ENCODE measurements around the gene NAALADL2. TPM values are rescaled to one million over a fixed set of nuclear protein-coding genes. Genes with fewer than 3 reads are reported as not detected.

Gene NAALADL2
- total RNA-seq, 1 donor, result 23.5 TPM

GRCh38 chr3:175238801-175239200, 379.7 kb downstream of the NAALADL2 start:
- Histone ChIP-seq H3K4me3 (ENCODE audit: insufficient read depth, low read length) (no peak overlapping the region), H3K27ac (ENCODE audit: low read depth, low read length) (no peak overlapping the region), H3K4me2 (ENCODE audit: insufficient read depth, low read length) (no peak overlapping the region), H3K27me3 (ENCODE audit: insufficient read depth, low read length) (no peaks in the 10 kb centered on the region), H3K9me3 (ENCODE audit: low read depth, low read length) (no peaks in the 10 kb centered on the region), H3K4me1 (ENCODE audit: insufficient read depth, low read length) (no peaks in the 10 kb centered on the region), H4K20me1 (ENCODE audit: insufficient read depth, low read length) (no peaks in the 10 kb centered on the region), H3K36me3 (ENCODE audit: insufficient read depth, low read length) (no peaks in the 10 kb centered on the region), H3K79me2 (ENCODE audit: insufficient read depth, low read length) (no peaks in the 10 kb centered on the region), H2AFZ (ENCODE audit: low read length) (no peak overlapping the region)
- TF ChIP-seq, protein P1, sequence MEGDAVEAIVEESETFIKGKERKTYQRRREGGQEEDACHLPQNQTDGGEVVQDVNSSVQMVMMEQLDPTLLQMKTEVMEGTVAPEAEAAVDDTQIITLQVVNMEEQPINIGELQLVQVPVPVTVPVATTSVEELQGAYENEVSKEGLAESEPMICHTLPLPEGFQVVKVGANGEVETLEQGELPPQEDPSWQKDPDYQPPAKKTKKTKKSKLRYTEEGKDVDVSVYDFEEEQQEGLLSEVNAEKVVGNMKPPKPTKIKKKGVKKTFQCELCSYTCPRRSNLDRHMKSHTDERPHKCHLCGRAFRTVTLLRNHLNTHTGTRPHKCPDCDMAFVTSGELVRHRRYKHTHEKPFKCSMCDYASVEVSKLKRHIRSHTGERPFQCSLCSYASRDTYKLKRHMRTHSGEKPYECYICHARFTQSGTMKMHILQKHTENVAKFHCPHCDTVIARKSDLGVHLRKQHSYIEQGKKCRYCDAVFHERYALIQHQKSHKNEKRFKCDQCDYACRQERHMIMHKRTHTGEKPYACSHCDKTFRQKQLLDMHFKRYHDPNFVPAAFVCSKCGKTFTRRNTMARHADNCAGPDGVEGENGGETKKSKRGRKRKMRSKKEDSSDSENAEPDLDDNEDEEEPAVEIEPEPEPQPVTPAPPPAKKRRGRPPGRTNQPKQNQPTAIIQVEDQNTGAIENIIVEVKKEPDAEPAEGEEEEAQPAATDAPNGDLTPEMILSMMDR (IDR thresholded peaks at IDR 0.05; ENCODE audit: extremely low read depth, low read depth, low read length), result no peak
- DNase-seq (ENCODE audit: insufficient read length, low spot score, missing footprints), result no peak

DNA sequence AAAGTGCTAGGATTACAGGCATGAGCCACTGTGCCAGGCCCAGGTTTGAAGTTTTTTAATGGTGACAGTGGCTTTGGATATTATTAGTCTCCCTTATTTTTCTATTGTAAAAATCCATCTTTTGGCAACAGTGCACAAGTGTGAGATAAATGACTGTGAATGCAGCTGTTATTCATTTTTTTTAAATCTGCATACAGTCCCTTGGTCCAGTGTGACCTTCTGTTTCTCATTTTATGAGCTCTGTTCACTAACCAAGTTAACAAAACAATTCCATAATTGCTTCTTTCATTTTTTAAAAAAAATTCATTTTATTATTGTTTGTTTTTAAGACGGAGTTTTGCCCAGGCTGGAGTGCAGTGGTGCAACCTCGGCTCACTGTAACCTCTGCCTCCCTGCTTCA, 381.8 kb downstream of the NAALADL2 start:
- H3K36me3 ChIP-seq (ENCODE audit: insufficient read depth, low read length), result no peaks in the 10 kb centered on the region
- no peak overlapping the region for H3K4me2 ChIP-seq (ENCODE audit: insufficient read depth, low read length)
- H3K4me3 ChIP-seq (ENCODE audit: insufficient read depth, low read length), result no peak overlapping the region
- no peaks in the 10 kb centered on the region for H4K20me1 ChIP-seq (ENCODE audit: insufficient read depth, low read length)
- TF ChIP-seq, protein P1 (IDR thresholded peaks at IDR 0.05; ENCODE audit: extremely low read depth, low read depth, low read length), result no peak
- no peaks in the 10 kb centered on the region for H3K79me2 ChIP-seq (ENCODE audit: insufficient read depth, low read length)
- no peaks in the 10 kb centered on the region for H3K9me3 ChIP-seq (ENCODE audit: low read depth, low read length)
- H2AFZ ChIP-seq (ENCODE audit: low read length), result no peak overlapping the region
- DNase-seq (ENCODE audit: insufficient read length, low spot score, missing footprints), result no peak
- H3K4me1 ChIP-seq (ENCODE audit: insufficient read depth, low read length), result no peaks in the 10 kb centered on the region
- no peak overlapping the region for H3K27ac ChIP-seq (ENCODE audit: low read depth, low read length)
- H3K27me3 ChIP-seq (ENCODE audit: insufficient read depth, low read length), result no peaks in the 10 kb centered on the region

GRCh38 chr3:175242243-175242642, 383.1 kb downstream of the NAALADL2 start:
- H4K20me1 ChIP-seq (ENCODE audit: insufficient read depth, low read length), result no peaks in the 10 kb centered on the region
- H3K9me3 ChIP-seq (ENCODE audit: low read depth, low read length), result no peaks in the 10 kb centered on the region
- no peaks in the 10 kb centered on the region for H3K27me3 ChIP-seq (ENCODE audit: insufficient read depth, low read length)
- DNase-seq (ENCODE audit: insufficient read length, low spot score, missing footprints), result no peak
- H3K4me3 ChIP-seq (ENCODE audit: insufficient read depth, low read length), result no peak overlapping the region
- H3K27ac ChIP-seq (ENCODE audit: low read depth, low read length), result no peak overlapping the region
- no peaks in the 10 kb centered on the region for H3K4me1 ChIP-seq (ENCODE audit: insufficient read depth, low read length)
- H3K36me3 ChIP-seq (ENCODE audit: insufficient read depth, low read length), result no peaks in the 10 kb centered on the region
- no peaks in the 10 kb centered on the region for H3K79me2 ChIP-seq (ENCODE audit: insufficient read depth, low read length)
- H3K4me2 ChIP-seq (ENCODE audit: insufficient read depth, low read length), result no peak overlapping the region
- TF ChIP-seq, protein P1 (IDR thresholded peaks at IDR 0.05; ENCODE audit: extremely low read depth, low read depth, low read length), result no peak
- no peak overlapping the region for H2AFZ ChIP-seq (ENCODE audit: low read length)

GRCh38 chr3:175246234-175246633, 387.1 kb downstream of the NAALADL2 start:
- no peak for DNase-seq (ENCODE audit: insufficient read length, low spot score, missing footprints)
- no peak overlapping the region for H3K4me3 ChIP-seq (ENCODE audit: insufficient read depth, low read length)
- no peaks in the 10 kb centered on the region for H3K79me2 ChIP-seq (ENCODE audit: insufficient read depth, low read length)
- H3K27ac ChIP-seq (ENCODE audit: low read depth, low read length), result no peak overlapping the region
- H3K9me3 ChIP-seq (ENCODE audit: low read depth, low read length), result no peaks in the 10 kb centered on the region
- TF ChIP-seq, protein P1 (IDR thresholded peaks at IDR 0.05; ENCODE audit: extremely low read depth, low read depth, low read length), result no peak
- H3K36me3 ChIP-seq (ENCODE audit: insufficient read depth, low read length), result no peaks in the 10 kb centered on the region
- no peaks in the 10 kb centered on the region for H3K4me1 ChIP-seq (ENCODE audit: insufficient read depth, low read length)
- no peak overlapping the region for H2AFZ ChIP-seq (ENCODE audit: low read length)
- no peaks in the 10 kb centered on the region for H4K20me1 ChIP-seq (ENCODE audit: insufficient read depth, low read length)
- H3K4me2 ChIP-seq (ENCODE audit: insufficient read depth, low read length), result no peak overlapping the region
- H3K27me3 ChIP-seq (ENCODE audit: insufficient read depth, low read length), result no peaks in the 10 kb centered on the region

Data from osteoblast (primary cell).